Measurements from ENCODE around the gene RAD51B.

RAD51B gene

GRCh38 chr14:68707482-68707881 lies 887.9 kb downstream of the RAD51B start:
- no peak for TF ChIP-seq CTCF (IDR thresholded peaks at IDR 0.05; ENCODE audit: low read length, missing control alignments)
- no peak overlapping the region for H3K4me3 ChIP-seq (replicated peaks; ENCODE audit: low read depth, low read length)
- DNase-seq (ENCODE audit: low read depth), result no peak

- TF ChIP-seq CTCF (IDR thresholded peaks at IDR 0.05; ENCODE audit: low read length, missing control alignments), result no peak
- H3K4me3 ChIP-seq (replicated peaks; ENCODE audit: low read depth, low read length), result no peak overlapping the region
- DNase-seq (ENCODE audit: low read depth), result no peak
Observed at GRCh38 chr14:68708343-68708742, 888.8 kb downstream of the RAD51B start.

- no peak for TF ChIP-seq CTCF (IDR thresholded peaks at IDR 0.05; ENCODE audit: low read length, missing control alignments)
- no peak overlapping the region for H3K4me3 ChIP-seq (replicated peaks; ENCODE audit: low read depth, low read length)
- DNase-seq (ENCODE audit: low read depth), result no peak
Observed at GRCh38 chr14:68709007-68709406, 889.4 kb downstream of the RAD51B start.

- H3K4me3 ChIP-seq (replicated peaks; ENCODE audit: low read depth, low read length), result no peak overlapping the region
- TF ChIP-seq CTCF (IDR thresholded peaks at IDR 0.05; ENCODE audit: low read length, missing control alignments), result no peak
- no peak for DNase-seq (ENCODE audit: low read depth)
Observed at GRCh38 chr14:68710776-68711175, 891.2 kb downstream of the RAD51B start.

- no peak for TF ChIP-seq CTCF (IDR thresholded peaks at IDR 0.05; ENCODE audit: low read length, missing control alignments)
- H3K4me3 ChIP-seq (replicated peaks; ENCODE audit: low read depth, low read length), result no peak overlapping the region
- DNase-seq (ENCODE audit: low read depth), result no peak
Observed at GRCh38 chr14:68711561-68712309, 892.2 kb downstream of the RAD51B start.

GRCh38 chr14:68712703-68713370 lies 893.3 kb downstream of the RAD51B start:
- DNase-seq (ENCODE audit: low read depth), result no peak

More at GRCh38 chr14:68712703-68713370, 893.3 kb downstream of the RAD51B start:
- no peak for TF ChIP-seq CTCF (IDR thresholded peaks at IDR 0.05; ENCODE audit: low read length, missing control alignments)
- no peak overlapping the region for H3K4me3 ChIP-seq (replicated peaks; ENCODE audit: low read depth, low read length)
